K562 (cell line): ENCODE results near the gene LMNTD2. TPM values are rescaled to one million over a fixed set of nuclear protein-coding genes. Genes with fewer than 3 reads are reported as not detected.

Experiments used
- ATAC-seq: fragments of 200-7000 bp; cut with Tn5 transposase; 3 replicates; pipeline ENCODE4 v1.9.1; 2020; ENCODE audit warnings: moderate library complexity
- BruUV-seq: library from RNA; stranded (reverse); fragments of 400-500 nt; replicated peaks from 2 replicates; lab custom pipeline; 2021; lab: Mats Ljungman, UMichigan
- CTCF ChIA-PET: fragments of 300-600 bp; formaldehyde crosslinking; extraction: SDS; loops from one replicate; lab custom pipeline; 2021; ENCODE audit warnings: low intra/inter-chr PET ratio; lab: Yijun Ruan, JAX
- POLR2A ChIA-PET: fragments of 300-600, 350-650 bp; sonication (Branson Sonifier 250); formaldehyde crosslinking; extraction: SDS; loops from one replicate; lab custom pipeline; 2021; ENCODE audit warnings: antibody characterized with exemption, inconsistent platforms; lab: Yijun Ruan, JAX
- DNase-seq, 4 experiments: peaks; one replicate each; pipeline versions ENCODE4 v3.0.0 to v3.0.0-alpha.2; 2011 to 2018; ENCODE audit warnings: low spot score in 3 of 4, mixed read lengths in 3 of 4; ENCODE audit errors: extremely low read depth in 1 of 4
- FAIRE-seq: peaks from 2 replicates; lab custom pipeline; 2011; peaks lifted over from hg19 to GRCh38; lab: Jason Lieb, UNC
- H2AFZ ChIP-seq: 2 replicates; pipeline ENCODE4 v1.6.0; 2011; ENCODE audit warnings: low read depth, low read length, control low read depth, inconsistent platforms
- H3K27ac ChIP-seq: fragments of 200-600 bp; 3 replicates; pipeline ENCODE4 v1.8.0; 2011; ENCODE audit warnings: low read depth, mild to moderate bottlenecking, control low read depth, inconsistent platforms, low read length, moderate library complexity, mixed read lengths; ENCODE audit errors: extremely low read depth
- H3K27me3 ChIP-seq, 2 experiments: fragments of 300-600 bp in 1 of 2; 2 replicates in 1 of 2; 3 replicates in 1 of 2; pipeline versions ENCODE4 v1.6.0 to v1.8.0; 2011; ENCODE audit warnings: inconsistent platforms in 2 of 2, low read length in 2 of 2, mild to moderate bottlenecking in 1 of 2, mixed read lengths in 1 of 2, moderate library complexity in 1 of 2; ENCODE audit not compliant: control insufficient read depth in 2 of 2, insufficient read depth in 2 of 2
- H3K36me3 ChIP-seq: fragments of 300-600 bp; 3 replicates; pipeline ENCODE4 v1.8.0; 2011; ENCODE audit warnings: mild to moderate bottlenecking, low read length, inconsistent platforms; ENCODE audit not compliant: control insufficient read depth, insufficient read depth
- H3K4me1 ChIP-seq, 2 experiments: fragments of 200-600 bp in 1 of 2; replicated peaks in 1 of 2; 2 replicates in 1 of 2; 3 replicates in 1 of 2; pipeline versions ENCODE4 v1.5.1 to v1.8.0; 2011; ENCODE audit warnings: inconsistent platforms in 2 of 2, low read length in 2 of 2, mild to moderate bottlenecking in 1 of 2, mixed read lengths in 1 of 2, moderate library complexity in 1 of 2; ENCODE audit not compliant: control insufficient read depth in 2 of 2, insufficient read depth in 2 of 2
- H3K4me2 ChIP-seq: 2 replicates; pipeline ENCODE4 v1.6.1; 2011; ENCODE audit warnings: low read length, control low read depth, inconsistent platforms, mixed read lengths; ENCODE audit not compliant: insufficient read depth
- H3K4me3 ChIP-seq: fragments of 200-600 bp; sonication (generic), shearing (Covaris generic); 2 replicates; pipeline ENCODE4 v1.5.1; 2016; ENCODE audit warnings: control low read depth, inconsistent platforms
- H3K79me2 ChIP-seq: fragments of 200-600 bp; 3 replicates; pipeline ENCODE4 v1.8.0; 2011; ENCODE audit warnings: low read length, inconsistent platforms; ENCODE audit not compliant: control insufficient read depth, insufficient read depth
- H3K9ac ChIP-seq, 2 experiments: 2 replicates each; pipeline versions ENCODE4 v1.6.0 to v1.6.1; 2011; ENCODE audit warnings: low read depth in 2 of 2, low read length in 2 of 2, control low read depth in 1 of 2, inconsistent platforms in 1 of 2, mild to moderate bottlenecking in 1 of 2, mixed read lengths in 1 of 2; ENCODE audit not compliant: insufficient read depth in 1 of 2
- H3K9me1 ChIP-seq: one replicate; pipeline ENCODE4 v1.6.0; 2011; ENCODE audit warnings: inconsistent platforms, mild to moderate bottlenecking, low read length, moderate library complexity; ENCODE audit not compliant: control insufficient read depth, insufficient read depth
- H3K9me3 ChIP-seq: replicated peaks from 2 replicates; pipeline ENCODE4 v1.5.1; 2011; ENCODE audit warnings: low read depth, low read length, inconsistent platforms; ENCODE audit not compliant: control insufficient read depth, insufficient read depth
- H4K20me1 ChIP-seq: replicated peaks from 2 replicates; pipeline ENCODE4 v1.6.1; 2011; ENCODE audit warnings: low read length, inconsistent platforms, mixed read lengths; ENCODE audit not compliant: control insufficient read depth, insufficient read depth
- NR2C2 ChIP-seq, 2 experiments: fragments of 200-800 bp in 1 of 2; sonication (Bioruptor generic) in 1 of 2; sonication (generic) in 1 of 2; formaldehyde crosslinking in 1 of 2; IDR thresholded peaks; 2 replicates each; pipeline versions ENCODE4 v1.6.1 to v1.8.0; 2016 to 2022; ENCODE audit warnings: mild to moderate bottlenecking in 1 of 2, missing compliant biosample characterization in 1 of 2, missing genetic modification characterization in 1 of 2, missing genetic modification reagents in 1 of 2
- POLR2G ChIP-seq: fragments of 200-400 bp; formaldehyde crosslinking; IDR thresholded peaks from 2 replicates; pipeline ENCODE4 v1.6.1; 2017; ENCODE audit warnings: low read depth, mild to moderate bottlenecking, antibody characterized with exemption, low read length, moderate library complexity
- SNAPC5 ChIP-seq: fragments of 250-450 bp; sonication (Bioruptor Pico); IDR thresholded peaks from 2 replicates; pipeline ENCODE4 v1.8.0; 2021; ENCODE audit warnings: moderate library complexity, mild to moderate bottlenecking, inconsistent platforms
- TCF15 ChIP-seq: fragments of 250-450 bp; sonication (Bioruptor Pico); IDR thresholded peaks from 2 replicates; pipeline ENCODE4 v1.8.0; 2022; ENCODE audit warnings: moderate library complexity, mild to moderate bottlenecking, inconsistent platforms
- WGBS: fragments of 100-300 bp; shearing (Covaris generic); methylation state at CpG from one replicate; pipeline ENCODE4 v1.1.6; 2016; ENCODE audit warnings: low coverage, mixed read lengths; ENCODE audit not compliant: insufficient coverage; ENCODE audit errors: missing lambda C conversion rate; 5-methylcytosine and 5-hydroxymethylcytosine counted together
- in situ Hi-C: fragments of 300-500 bp; cut with MboI; formaldehyde crosslinking; loops from 4 replicates; pipeline ENCODE4 v1.15.0; 2018; ENCODE audit warnings: inconsistent platforms, mixed read lengths
- intact Hi-C: fragments of 100-400 bp; cut with micrococcal nuclease; formaldehyde crosslinking; loops from 2 replicates; pipeline ENCODE4 v1.14.2; 2022
- polyA plus RNA-seq, 8 experiments: library from polyadenylated mRNA; depleted of rRNA in 4 of 8; stranded (reverse) in 5 of 8; unstranded in 3 of 8; fragments of >200 nt; fragmentation: Nextera tagmentation in 2 of 8; fragmentation: Illumina TruSeq in 1 of 8; extraction: Ambion mirVana in 2 of 8; extraction: Trizol in 1 of 8; gene quantifications; 2 replicates each; pipeline versions ENCODE4 v1.2.1 to v1.2.3, GENCODE V29; 2011 to 2014; ENCODE audit warnings: inconsistent platforms in 1 of 8, missing spikeins in 1 of 8
- total RNA-seq, 7 experiments: library from RNA; depleted of rRNA in 6 of 7; stranded (reverse); fragments of >200 nt in 6 of 7; fragmentation: Illumina TruSeq in 2 of 7; extraction: Trizol in 2 of 7; gene quantifications; 2 replicates each; pipeline versions ENCODE4 v1.2.1 to v1.2.3, GENCODE V29; 2011 to 2021; ENCODE audit warnings: low replicate concordance in 1 of 7

The LMNTD2 gene
- total and polyA plus RNA-seq, 9 of the 15 experiments (the other 6 are each of a cell fraction or from before 2014, with no cell fraction given), result 0.48 to 4.2 (median 1.5) TPM; not detected in 3

GRCh38 chr11:601573-602245, 41.2 kb upstream of the LMNTD2 start:
- H3K27me3 ChIP-seq, result no peaks in the 10 kb centered on the region
- ChIA-PET POLR2A (interaction anchor here (1.0 to 1.7 kb wide), 3 partner anchors 11 to 141 kb away, joined by 3 to 5 read pairs (median 4); no protein-coding TSS in a partner anchor), CTCF (no interaction called here)
- peak overlapping the region in 1 of 2 experiments; percentile 43; a peak in 1 of 4 replicates for H3K9ac ChIP-seq
- peaks cover 0 to 13% of the 10 kb centered on the region in 2 experiments; a peak in 1 of 5 replicates for H3K4me1 ChIP-seq
- no peak overlapping the region for H3K4me2 ChIP-seq
- no peak for ATAC-seq
- H4K20me1 ChIP-seq, result no peaks in the 10 kb centered on the region
- BruUV-seq, result no TSS peak
- TF ChIP-seq SNAPC5, result no peak
- TF ChIP-seq POLR2G, result peak; percentile 50; the same call in 1 of the 2 replicates
- WGBS, result 97% methylated on average over 21 of the region's 23 CpGs
- no peak overlapping the region for H3K27ac ChIP-seq
- H3K9me1 ChIP-seq, result no peaks in the 10 kb centered on the region
- intact Hi-C loops, result no loop called here
- peaks cover 89% of the 10 kb centered on the region for H3K36me3 ChIP-seq
- DNase-seq, result no peak
- no peaks in the 10 kb centered on the region for H3K9me3 ChIP-seq
- in situ Hi-C loops, result no loop called here
- H3K79me2 ChIP-seq, result no peaks in the 10 kb centered on the region; the same call in 2 of the 3 replicates
- FAIRE-seq, result no peak
- no peak overlapping the region for H2AFZ ChIP-seq
- H3K4me3 ChIP-seq, result no peak overlapping the region

GRCh38 chr11:598005-598680, 37.6 kb upstream of the LMNTD2 start:
- Histone ChIP-seq H2AFZ (no peak overlapping the region), H3K9me3 (no peaks in the 10 kb centered on the region), H3K27ac (no peak overlapping the region), H4K20me1 (no peaks in the 10 kb centered on the region), H3K4me2 (no peak overlapping the region), H3K4me1 (peaks cover 0 to 14% of the 10 kb centered on the region in 2 experiments; a peak in 1 of 5 replicates), H3K4me3 (no peak overlapping the region), H3K27me3 (no peaks in the 10 kb centered on the region), H3K79me2 (no peaks in the 10 kb centered on the region; the same call in 1 of the 3 replicates), H3K9me1 (no peaks in the 10 kb centered on the region), H3K36me3 (peaks cover 89% of the 10 kb centered on the region), H3K9ac (no peak overlapping the region; a peak in 1 of 4 replicates)
- in situ Hi-C loops, result no loop called here
- intact Hi-C loops, result no loop called here
- POLR2A ChIA-PET, result no interaction called here
- DNase-seq, result no peak
- CTCF ChIA-PET, result no interaction called here
- no peak for FAIRE-seq
- WGBS, result 91% methylated on average over 21 of the region's 30 CpGs
- TF ChIP-seq TCF15, result no peak
- TF ChIP-seq POLR2G, result peak; percentile 42; the same call in 1 of the 2 replicates
- no peak for TF ChIP-seq NR2C2 (CRISPR knock-in tag; IDR thresholded peaks at IDR 0.05)
- TF ChIP-seq NR2C2 (tag; IDR thresholded peaks at IDR 0.05), result no peak
- BruUV-seq, result no TSS peak
- no peak for ATAC-seq
